CD4-positive, alpha-beta T cell (primary cell): ENCODE data around the gene MTCL1. TPM values are rescaled to one million over a fixed set of nuclear protein-coding genes. Genes with fewer than 3 reads are reported as not detected.

ENCODE experiments used
- ATAC-seq: fragments of 200-7000 bp; cut with Tn5 transposase; one replicate; pipeline ENCODE4 v1.10.0; 2022; ENCODE audit warnings: mild to moderate bottlenecking; ENCODE audit not compliant: poor library complexity
- CTCF ChIA-PET: fragments of 350-600 bp; sonication (Branson Sonifier 250); formaldehyde crosslinking; loops from one replicate; lab custom pipeline; 2021; ENCODE audit warnings: antibody characterized with exemption, inconsistent platforms; lab: Charles Lee
- POLR2A ChIA-PET: fragments of 350-600 bp; sonication (Branson Sonifier 250); formaldehyde crosslinking; loops from one replicate; lab custom pipeline; 2021; ENCODE audit warnings: antibody characterized with exemption, inconsistent platforms; lab: Charles Lee
- DNase-seq, 14 experiments: peaks; one replicate each; pipeline ENCODE4 v3.0.0-alpha.2; 2013 to 2020; ENCODE audit warnings: mixed read lengths in 2 of 14
- H3K27ac ChIP-seq, 2 donors: one replicate each; pipeline versions ENCODE4 v1.5.1 to v1.7.0; 2013; ENCODE audit warnings: low read length in 2 of 2, low read depth in 1 of 2, mild to moderate bottlenecking in 1 of 2
- H3K27me3 ChIP-seq, 2 experiments: 1 replicate in 1 of 2; 2 replicates in 1 of 2; pipeline versions ENCODE4 v1.6.1 to v1.7.0; 2013; ENCODE audit warnings: low read length in 2 of 2, control low read depth in 1 of 2, mild to moderate bottlenecking in 1 of 2, moderate library complexity in 1 of 2; ENCODE audit not compliant: insufficient read depth in 2 of 2, control insufficient read depth in 1 of 2
- H3K36me3 ChIP-seq: one replicate; pipeline ENCODE4 v1.6.1; 2013; ENCODE audit warnings: low read length, control low read depth; ENCODE audit not compliant: insufficient read depth
- H3K4me1 ChIP-seq: one replicate; pipeline ENCODE4 v1.6.1; 2013; ENCODE audit warnings: low read length, control low read depth; ENCODE audit not compliant: insufficient read depth
- H3K4me3 ChIP-seq: one replicate; pipeline ENCODE4 v1.5.1; 2013; ENCODE audit warnings: mild to moderate bottlenecking, low read length, moderate library complexity
- H3K9me3 ChIP-seq, 2 experiments: 1 replicate in 1 of 2; 2 replicates in 1 of 2; pipeline versions ENCODE4 v1.6.1 to v1.7.0; 2013; ENCODE audit warnings: low read length in 2 of 2, mild to moderate bottlenecking in 2 of 2, control low read depth in 1 of 2, moderate library complexity in 1 of 2; ENCODE audit not compliant: control insufficient read depth in 1 of 2, insufficient read depth in 1 of 2
- H3K27ac Mint-ChIP-seq: one replicate; pipeline ENCODE4 v1.8.0; 2020; ENCODE audit warnings: mixed read lengths
- H3K27me3 Mint-ChIP-seq: one replicate; pipeline ENCODE4 v1.8.0; 2021; ENCODE audit warnings: mixed read lengths
- H3K36me3 Mint-ChIP-seq: one replicate; pipeline ENCODE4 v1.8.0; 2021; ENCODE audit warnings: low read depth, mixed read lengths
- H3K4me1 Mint-ChIP-seq: one replicate; pipeline ENCODE4 v1.8.0; 2021; ENCODE audit warnings: low read depth, mixed read lengths
- H3K4me3 Mint-ChIP-seq: one replicate; pipeline ENCODE4 v1.8.0; 2020; ENCODE audit warnings: mild to moderate bottlenecking, mixed read lengths
- H3K9me3 Mint-ChIP-seq: one replicate; pipeline ENCODE4 v1.8.0; 2020; ENCODE audit warnings: mixed read lengths
- CTCF ChIP-seq: fragments of 200-600 bp; IDR thresholded peaks from one replicate; pipeline ENCODE4 v1.8.0; 2022; ENCODE audit warnings: antibody characterized with exemption, mild to moderate bottlenecking
- intact Hi-C, 2 experiments: fragments of 100-400 bp; cut with DNase I in 1 of 2; cut with micrococcal nuclease in 1 of 2; formaldehyde crosslinking; loops; one replicate each; pipeline versions ENCODE4 v1.15.1 to v1.9.0; 2023 to 2025; cut with DNase I, micrococcal nuclease
- total RNA-seq, 174 experiments: library from RNA in 2 of 174; stranded (reverse) in 2 of 174; gene quantifications; one replicate each; pipeline ENCODE4 v1.2.3 and lab custom pipeline; 2021 to 2026

MTCL1 gene
- total RNA-seq, 2 experiments from 2014 or later = 0.11 to 0.55 TPM

DNA sequence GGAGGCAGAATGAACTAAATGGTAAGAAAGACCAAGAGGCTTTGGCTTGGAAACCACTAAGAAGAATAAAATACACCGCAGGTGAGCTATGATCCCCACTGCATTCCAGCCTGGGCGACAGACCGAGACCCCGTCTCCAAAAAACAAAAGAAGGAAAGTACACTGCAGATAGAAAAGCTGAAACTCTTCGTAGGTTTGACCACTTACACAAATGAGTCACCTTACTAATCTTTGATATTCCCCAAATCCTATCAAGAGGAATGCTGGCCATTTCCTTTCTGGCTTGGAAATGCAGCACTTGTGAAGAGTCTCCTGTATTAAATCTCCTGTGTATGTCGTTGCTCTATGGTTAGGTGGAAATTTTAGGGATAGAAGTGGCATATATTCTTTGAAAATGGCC lies 108.8 kb downstream of the MTCL1 start:
- intact Hi-C loops = no loop called here
- H3K27ac Mint-ChIP-seq = no peak overlapping the region
- H3K36me3 ChIP-seq = no peaks in the 10 kb centered on the region
- H3K9me3 Mint-ChIP-seq = no peaks in the 10 kb centered on the region
- no peak overlapping the region for H3K27ac ChIP-seq
- peaks cover 6% of the 10 kb centered on the region for H3K4me1 ChIP-seq
- H3K27me3 Mint-ChIP-seq = no peaks in the 10 kb centered on the region
- H3K9me3 ChIP-seq = no peaks in the 10 kb centered on the region
- H3K4me1 Mint-ChIP-seq = peaks cover 13% of the 10 kb centered on the region
- ChIA-PET POLR2A (no interaction called here), CTCF (no interaction called here)
- H3K4me3 Mint-ChIP-seq = no peak overlapping the region
- ATAC-seq = no peak
- H3K4me3 ChIP-seq = no peak overlapping the region
- DNase-seq = no peak
- TF ChIP-seq CTCF = no peak
- no peaks in the 10 kb centered on the region for H3K36me3 Mint-ChIP-seq
- H3K27me3 ChIP-seq = no peaks in the 10 kb centered on the region

- no peaks in the 10 kb centered on the region for H3K9me3 ChIP-seq
- intact Hi-C loops = no loop called here
- H3K36me3 ChIP-seq = no peaks in the 10 kb centered on the region
- Mint-ChIP-seq H3K36me3 (no peaks in the 10 kb centered on the region), H3K9me3 (no peaks in the 10 kb centered on the region), H3K27me3 (no peaks in the 10 kb centered on the region), H3K27ac (no peak overlapping the region), H3K4me1 (peaks cover under 1% of the 10 kb centered on the region), H3K4me3 (no peak overlapping the region)
- ChIA-PET CTCF (no interaction called here), POLR2A (no interaction called here)
- no peaks in the 10 kb centered on the region for H3K4me1 ChIP-seq
- ATAC-seq = no peak
- no peak overlapping the region for H3K4me3 ChIP-seq
- H3K27me3 ChIP-seq = no peaks in the 10 kb centered on the region
- TF ChIP-seq CTCF = no peak
- H3K27ac ChIP-seq = no peak overlapping the region
- DNase-seq = no peak
These were observed 110.9 kb downstream of the MTCL1 start for GRCh38 chr18:8816220-8816619.

DNA sequence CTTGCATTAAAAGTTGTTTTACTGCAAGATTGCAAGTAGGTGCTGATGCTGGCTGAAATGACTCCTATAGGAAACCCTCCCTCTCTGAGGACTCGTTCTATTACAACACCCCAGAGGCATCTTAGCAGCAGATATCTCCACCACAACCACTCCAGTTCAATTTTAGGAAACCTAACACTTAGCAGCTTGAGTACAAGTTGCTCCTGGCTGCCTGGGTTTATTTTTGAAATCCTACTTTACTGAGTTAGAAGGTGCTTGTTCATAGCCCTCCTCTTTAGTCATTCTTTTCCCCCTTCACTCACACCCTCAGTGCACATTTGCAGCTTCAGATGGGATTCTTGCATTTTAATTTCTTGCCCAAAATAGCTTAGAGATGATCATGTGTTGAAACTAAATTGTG lies 111.5 kb downstream of the MTCL1 start:
- H3K27me3 Mint-ChIP-seq = no peaks in the 10 kb centered on the region
- intact Hi-C loops = no loop called here
- POLR2A ChIA-PET = no interaction called here
- ATAC-seq (no peak), DNase-seq (no peak)
- CTCF ChIA-PET = no interaction called here
- TF ChIP-seq CTCF = no peak
- Histone ChIP-seq H3K36me3 (no peaks in the 10 kb centered on the region), H3K27me3 (no peaks in the 10 kb centered on the region), H3K9me3 (no peaks in the 10 kb centered on the region), H3K27ac (no peak overlapping the region), H3K4me1 (no peaks in the 10 kb centered on the region), H3K4me3 (no peak overlapping the region)
- H3K4me1 Mint-ChIP-seq = no peaks in the 10 kb centered on the region
- no peaks in the 10 kb centered on the region for H3K36me3 Mint-ChIP-seq
- no peaks in the 10 kb centered on the region for H3K9me3 Mint-ChIP-seq
- H3K4me3 Mint-ChIP-seq = no peak overlapping the region
- no peak overlapping the region for H3K27ac Mint-ChIP-seq
